IMR-90 (cell line): Measurements from ENCODE around the gene IQSEC1. TPM values are rescaled to one million over a fixed set of nuclear protein-coding genes. Genes with fewer than 3 reads are reported as not detected.

ENCODE experiments used
- ATAC-seq: fragments of 200-7000 bp; cut with Tn5 transposase; 2 replicates; pipeline ENCODE4 v1.9.1; 2020; ENCODE audit warnings: low read depth, mild to moderate bottlenecking, moderate library complexity
- BruUV-seq: library from RNA; stranded (reverse); fragments of 400-500 nt; replicated peaks from 2 replicates; lab custom pipeline; 2021; lab: Mats Ljungman, UMichigan
- CTCF ChIA-PET: fragments of 300-600 bp; formaldehyde crosslinking; extraction: SDS; loops from one replicate; lab custom pipeline; 2021; ENCODE audit warnings: antibody characterized with exemption; lab: Yijun Ruan, JAX
- POLR2A ChIA-PET: fragments of 300-600 bp; sonication (Branson Sonifier 250); formaldehyde crosslinking; loops from one replicate; lab custom pipeline; 2022; ENCODE audit warnings: antibody characterized with exemption; ENCODE audit not compliant: unreplicated experiment; lab: Charles Lee
- DNase-seq: peaks from one replicate; pipeline ENCODE4 v3.0.0; 2013
- H2AFZ ChIP-seq: replicated peaks from 2 replicates; pipeline ENCODE3; 2013; ENCODE audit warnings: low read length, mild to moderate bottlenecking; ENCODE audit not compliant: poor library complexity
- H2AK5ac ChIP-seq: 2 replicates; pipeline ENCODE4 v1.6.1; 2013; ENCODE audit warnings: low read depth, low read length, inconsistent platforms
- H2AK9ac ChIP-seq: replicated peaks from 2 replicates; pipeline ENCODE3; 2013; ENCODE audit warnings: mild to moderate bottlenecking, low read depth, low read length, moderate library complexity; ENCODE audit not compliant: poor library complexity
- H2BK120ac ChIP-seq: 2 replicates; pipeline ENCODE4 v1.6.1; 2013; ENCODE audit warnings: low read depth, low read length, inconsistent platforms
- H2BK15ac ChIP-seq: 3 replicates; pipeline ENCODE4 v1.6.1; 2013; ENCODE audit warnings: low read depth, low read length, inconsistent platforms
- H2BK20ac ChIP-seq: 2 replicates; pipeline ENCODE4 v1.6.1; 2013; ENCODE audit warnings: low read depth, mild to moderate bottlenecking, inconsistent platforms, low read length, moderate library complexity
- H2BK5ac ChIP-seq: 2 replicates; pipeline ENCODE4 v1.6.1; 2013; ENCODE audit warnings: mild to moderate bottlenecking, low read depth, low read length, inconsistent platforms; ENCODE audit not compliant: poor library complexity, severe bottlenecking
- H3K14ac ChIP-seq: replicated peaks from 2 replicates; pipeline ENCODE4 v1.6.1; 2013; ENCODE audit warnings: low read depth, low read length, inconsistent platforms
- H3K18ac ChIP-seq: 2 replicates; pipeline ENCODE4 v1.6.1; 2013; ENCODE audit warnings: low read depth, low read length, control low read depth
- H3K23ac ChIP-seq: 2 replicates; pipeline ENCODE4 v1.6.1; 2013; ENCODE audit warnings: low read depth, low read length, inconsistent platforms
- H3K27ac ChIP-seq: 2 replicates; pipeline ENCODE4 v1.5.1; 2013; ENCODE audit warnings: mild to moderate bottlenecking, control low read depth, low read length; ENCODE audit not compliant: insufficient read depth
- H3K27me3 ChIP-seq: 2 replicates; pipeline ENCODE4 v1.6.1; 2013; ENCODE audit warnings: low read length; ENCODE audit not compliant: control insufficient read depth, insufficient read depth
- H3K36me3 ChIP-seq: 2 replicates; pipeline ENCODE4 v1.6.1; 2013; ENCODE audit warnings: low read length, mixed read lengths; ENCODE audit not compliant: control insufficient read depth, insufficient read depth
- H3K4ac ChIP-seq: 2 replicates; pipeline ENCODE4 v1.6.1; 2013; ENCODE audit warnings: low read depth, low read length, inconsistent platforms
- H3K4me1 ChIP-seq: 2 replicates; pipeline ENCODE4 v1.6.1; 2013; ENCODE audit warnings: low read length, mixed read lengths; ENCODE audit not compliant: control insufficient read depth, insufficient read depth
- H3K4me2 ChIP-seq: 2 replicates; pipeline ENCODE4 v1.6.1; 2013; ENCODE audit warnings: low read depth, mild to moderate bottlenecking, control low read depth, low read length, moderate library complexity
- H3K4me3 ChIP-seq: 2 replicates; pipeline ENCODE4 v1.5.1; 2013; ENCODE audit warnings: low read depth, mild to moderate bottlenecking, control low read depth, low read length, moderate library complexity; ENCODE audit not compliant: insufficient read depth
- H3K56ac ChIP-seq: 2 replicates; pipeline ENCODE4 v1.6.1; 2013; ENCODE audit warnings: low read length, inconsistent platforms; ENCODE audit not compliant: insufficient read depth; ENCODE audit errors: extremely low read depth
- H3K79me1 ChIP-seq, 2 experiments: 2 replicates each; pipeline ENCODE4 v1.6.1; 2013; ENCODE audit warnings: low read length in 2 of 2, inconsistent platforms in 1 of 2, low read depth in 1 of 2
- H3K9ac ChIP-seq: 2 replicates; pipeline ENCODE4 v1.6.1; 2013; ENCODE audit warnings: low read depth, low read length, control low read depth
- H3K9me1 ChIP-seq: 2 replicates; pipeline ENCODE4 v1.6.1; 2013; ENCODE audit warnings: low read length, inconsistent platforms; ENCODE audit not compliant: insufficient read depth
- H3K9me3 ChIP-seq: 2 replicates; pipeline ENCODE4 v1.6.1; 2013; ENCODE audit warnings: low read length; ENCODE audit not compliant: control insufficient read depth, insufficient read depth
- H4K20me1 ChIP-seq: 2 replicates; pipeline ENCODE4 v1.6.1; 2013; ENCODE audit warnings: low read length, inconsistent platforms; ENCODE audit not compliant: insufficient read depth
- H4K5ac ChIP-seq: 2 replicates; pipeline ENCODE4 v1.6.1; 2013; ENCODE audit warnings: mild to moderate bottlenecking, low read depth, low read length, control low read depth
- H4K8ac ChIP-seq, 2 experiments: 2 replicates each; pipeline ENCODE4 v1.6.1; 2013; ENCODE audit warnings: low read depth in 2 of 2, low read length in 2 of 2, control low read depth in 1 of 2, inconsistent platforms in 1 of 2
- H4K91ac ChIP-seq: 2 replicates; pipeline ENCODE4 v1.6.1; 2013; ENCODE audit warnings: low read depth, low read length, inconsistent platforms; ENCODE audit not compliant: insufficient read depth
- BHLHE40 ChIP-seq: fragments of 150-350 bp; IDR thresholded peaks from 2 replicates; pipeline ENCODE4 v1.6.1; 2016; ENCODE audit warnings: mild to moderate bottlenecking, low read depth, low read length
- CEBPB ChIP-seq: IDR thresholded peaks from 2 replicates; pipeline ENCODE4 v1.6.1; 2012; ENCODE audit warnings: low read depth, low read length, improper control_type of control experiment
- CHD1 ChIP-seq: IDR thresholded peaks from 2 replicates; pipeline ENCODE4 v1.6.1; 2012; ENCODE audit warnings: low read depth, low read length, improper control_type of control experiment
- CTCF ChIP-seq: conservative IDR thresholded peaks from 2 replicates; pipeline ENCODE4 v1.5.1; 2012; ENCODE audit warnings: mild to moderate bottlenecking, low read depth, low read length, improper control_type of control experiment
- ELK1 ChIP-seq: fragments of 150-350 bp; IDR thresholded peaks from 2 replicates; pipeline ENCODE4 v1.6.1; 2016; ENCODE audit warnings: low read depth, mild to moderate bottlenecking, low read length, moderate library complexity, borderline replicate concordance
- FOS ChIP-seq: fragments of 150-350 bp; IDR thresholded peaks from 2 replicates; pipeline ENCODE4 v1.6.1; 2016; ENCODE audit warnings: low read depth, low read length
- MAFK ChIP-seq: IDR thresholded peaks from 2 replicates; pipeline ENCODE4 v1.6.1; 2012; ENCODE audit warnings: low read depth, low read length, improper control_type of control experiment
- MAZ ChIP-seq: IDR thresholded peaks from 2 replicates; pipeline ENCODE4 v1.6.1; 2012; ENCODE audit warnings: low read depth, mild to moderate bottlenecking, low read length, improper control_type of control experiment, moderate library complexity, borderline replicate concordance
- MXI1 ChIP-seq: IDR thresholded peaks from 2 replicates; pipeline ENCODE4 v1.6.1; 2012; ENCODE audit warnings: low read depth, mild to moderate bottlenecking, low read length, moderate library complexity, borderline replicate concordance
- POLR2A ChIP-seq: IDR thresholded peaks from 2 replicates; pipeline ENCODE4 v1.6.1; 2012; ENCODE audit warnings: mild to moderate bottlenecking, low read depth, low read length
- RAD21 ChIP-seq: IDR thresholded peaks from 2 replicates; pipeline ENCODE4 v1.6.1; 2012; ENCODE audit warnings: low read length, improper control_type of control experiment
- RCOR1 ChIP-seq: IDR thresholded peaks from 2 replicates; pipeline ENCODE4 v1.6.1; 2012; ENCODE audit warnings: mild to moderate bottlenecking, low read length, improper control_type of control experiment; ENCODE audit not compliant: insufficient replicate concordance
- RFX5 ChIP-seq: IDR thresholded peaks from 2 replicates; pipeline ENCODE4 v1.8.0; 2012; ENCODE audit warnings: low read depth, mild to moderate bottlenecking, low read length, moderate library complexity
- SMC3 ChIP-seq: fragments of 150-350 bp; IDR thresholded peaks from 2 replicates; pipeline ENCODE4 v1.6.1; 2016; ENCODE audit warnings: low read depth, mild to moderate bottlenecking, antibody characterized with exemption, low read length, moderate library complexity
- USF2 ChIP-seq: fragments of 150-350 bp; IDR thresholded peaks from 2 replicates; pipeline ENCODE4 v1.6.1; 2017; ENCODE audit warnings: mild to moderate bottlenecking, antibody characterized with exemption, low read length, low read depth
- WGBS, 2 experiments: methylation state at CpG; one replicate each; pipeline versions ENCODE4 v1.1.5 to v1.1.7; 2013; ENCODE audit warnings: missing lambda C conversion rate in 2 of 2; ENCODE audit not compliant: insufficient read length in 1 of 2; ENCODE audit errors: extremely low coverage in 2 of 2; 5-methylcytosine and 5-hydroxymethylcytosine counted together
- dilution Hi-C: fragments of 300-500 bp; cut with HindIII; formaldehyde crosslinking; loops from one replicate; pipeline ENCODE4 v1.14.3; 2018; ENCODE audit warnings: low sequenced_read_pairs; ENCODE audit not compliant: unreplicated experiment
- in situ Hi-C: fragments of 300-500 bp; cut with MboI; formaldehyde crosslinking; loops from 3 replicates; pipeline ENCODE4 v1.14.3; 2019; ENCODE audit warnings: low sequenced_read_pairs, inconsistent platforms, mixed read lengths
- intact Hi-C: fragments of 100-400 bp; cut with micrococcal nuclease; formaldehyde crosslinking; loops from 2 replicates; pipeline ENCODE4 v1.10.0; 2022
- polyA plus RNA-seq, 3 experiments: library from polyadenylated mRNA; depleted of rRNA; stranded (reverse); fragments of >200 nt; gene quantifications; 2 replicates each; pipeline ENCODE4 v1.2.3, GENCODE V29; 2012; ENCODE audit warnings: low replicate concordance in 1 of 3
- total RNA-seq: library from RNA; depleted of rRNA; stranded (reverse); fragments of >200 nt; gene quantifications from 2 replicates; pipeline ENCODE4 v1.2.3, GENCODE V29; 2012

The IQSEC1 gene
- total and polyA plus RNA-seq, 2 of the 4 experiments (the other 2 are of a cell fraction), result 5.9 to 11.9 TPM

GRCh38 chr3:12922881-12923431, 150.3 kb downstream of the IQSEC1 start:
- intact Hi-C loops, result no loop called here
- H3K4ac ChIP-seq, result no peak overlapping the region

More at GRCh38 chr3:12922881-12923431, 150.3 kb downstream of the IQSEC1 start:
- ATAC-seq (no peak), DNase-seq (no peak)
- H3K79me1 ChIP-seq, result no peaks in the 10 kb centered on the region; a peak in 1 of 4 replicates
- H2BK5ac ChIP-seq, result no peak overlapping the region
- no peak overlapping the region for H4K8ac ChIP-seq
- H3K4me1 ChIP-seq, result peaks cover 2% of the 10 kb centered on the region; the same call in 1 of the 2 replicates
- H2AFZ ChIP-seq, result no peak overlapping the region
- H4K91ac ChIP-seq, result no peak overlapping the region
- BruUV-seq, result no TSS peak
- no peak overlapping the region for H3K27ac ChIP-seq
- H3K18ac ChIP-seq, result no peak overlapping the region
- no peak overlapping the region for H4K5ac ChIP-seq
- no peak overlapping the region for H3K4me3 ChIP-seq
- no peak overlapping the region for H3K4me2 ChIP-seq
- H3K27me3 ChIP-seq, result no peaks in the 10 kb centered on the region
- no peak overlapping the region for H3K56ac ChIP-seq
- ChIA-PET CTCF (no interaction called here), POLR2A (no interaction called here)
- H3K9me1 ChIP-seq, result no peaks in the 10 kb centered on the region
- H4K20me1 ChIP-seq, result no peaks in the 10 kb centered on the region
- 90% methylated on average over 3 of the region's 11 CpGs; no CpG with 5 or more reads in 1 of the 2 experiments for WGBS, 2 experiments
- no peak overlapping the region for H2BK120ac ChIP-seq
- dilution Hi-C loops (no loop called here), in situ Hi-C loops (no loop called here)
- H2AK9ac ChIP-seq, result no peak overlapping the region
- no peak overlapping the region for H3K9ac ChIP-seq
- no peak overlapping the region for H2AK5ac ChIP-seq
- H2BK15ac ChIP-seq, result no peak overlapping the region
- TF ChIP-seq CTCF (no peak), RFX5 (no peak), MAFK (no peak), CEBPB (no peak), ELK1 (no peak), FOS (no peak), RCOR1 (no peak), USF2 (no peak), CHD1 (no peak), MXI1 (no peak), POLR2A (no peak), SMC3 (no peak), MAZ (no peak), RAD21 (no peak), BHLHE40 (no peak)
- no peaks in the 10 kb centered on the region for H3K9me3 ChIP-seq
- H3K23ac ChIP-seq, result no peak overlapping the region
- no peak overlapping the region for H2BK20ac ChIP-seq
- H3K36me3 ChIP-seq, result peaks cover 45% of the 10 kb centered on the region
- no peak overlapping the region for H3K14ac ChIP-seq
